Hematopoietic multipotent progenitor cell treated with erythropoietin and hydrocortisone succinate and interleukin-3 and kit ligand, for 8 days (in vitro differentiated cells): ENCODE results near the gene WASF3.

Experiments
- DNase-seq: peaks from one replicate; pipeline ENCODE4 v3.0.0-alpha.2; 2015

Gene WASF3

GRCh38 chr13:26548205-26548765 is 9.2 kb upstream of the WASF3 start:
- DNase-seq: no peak

- no peak for DNase-seq
These were observed 7.8 kb upstream of the WASF3 start for GRCh38 chr13:26549713-26550112.

- DNase-seq: no peak
These were observed 6.1 kb upstream of the WASF3 start for GRCh38 chr13:26551255-26551860.

GRCh38 chr13:26555413-26555812 is 2.1 kb upstream of the WASF3 start:
- no peak for DNase-seq

- DNase-seq: no peak
These were observed 461 bp upstream of the WASF3 start for GRCh38 chr13:26557051-26557392.

- no peak for DNase-seq
These were observed 757 bp downstream of the WASF3 start for GRCh38 chr13:26558074-26558805.

- DNase-seq: no peak
These were observed 1.5 kb downstream of the WASF3 start for GRCh38 chr13:26558987-26559386.

- no peak for DNase-seq
These were observed 3.0 kb downstream of the WASF3 start for GRCh38 chr13:26560456-26560855.

GRCh38 chr13:26561067-26561466 is 3.6 kb downstream of the WASF3 start:
- no peak for DNase-seq

- no peak for DNase-seq
These were observed 4.4 kb downstream of the WASF3 start for GRCh38 chr13:26561651-26562511.

- no peak for DNase-seq
These were observed 5.0 kb downstream of the WASF3 start for GRCh38 chr13:26562512-26562890.

GRCh38 chr13:26563713-26564112 is 6.2 kb downstream of the WASF3 start:
- no peak for DNase-seq

- no peak for DNase-seq
These were observed 10.8 kb downstream of the WASF3 start for GRCh38 chr13:26568132-26568815.

- no peak for DNase-seq
These were observed 14.0 kb downstream of the WASF3 start for GRCh38 chr13:26571518-26571917.

- DNase-seq: no peak
These were observed 17.8 kb downstream of the WASF3 start for GRCh38 chr13:26575244-26575643.

- no peak for DNase-seq
These were observed 22.1 kb downstream of the WASF3 start for GRCh38 chr13:26579580-26579979.

- DNase-seq: no peak
These were observed 26.2 kb downstream of the WASF3 start for GRCh38 chr13:26583662-26584061.

GRCh38 chr13:26584713-26585112 is 27.2 kb downstream of the WASF3 start:
- no peak for DNase-seq

- DNase-seq: no peak
These were observed 27.7 kb downstream of the WASF3 start for GRCh38 chr13:26585136-26585535.

GRCh38 chr13:26587251-26587650 is 29.8 kb downstream of the WASF3 start:
- no peak for DNase-seq

- DNase-seq: no peak
These were observed 31.7 kb downstream of the WASF3 start for GRCh38 chr13:26589226-26589625.

GRCh38 chr13:26589754-26590153 is 32.3 kb downstream of the WASF3 start:
- no peak for DNase-seq

- DNase-seq: no peak
These were observed 32.9 kb downstream of the WASF3 start for GRCh38 chr13:26590379-26590778.
